HepG2 (cell line): ENCODE results near the gene PGGT1B. TPM values are rescaled to one million over a fixed set of nuclear protein-coding genes. Genes with fewer than 3 reads are reported as not detected.
A peak's percentile ranks its signal among the peaks of the same experiment; 100 is the strongest.

Experiments
- ARID2 ChIP-seq: sonication (generic); formaldehyde crosslinking; IDR thresholded peaks from 2 replicates; pipeline ENCODE4 v1.8.1; 2022; ENCODE audit warnings: mild to moderate bottlenecking, missing genetic modification reagents, borderline replicate concordance
- ATF7-NPFF ChIP-seq: sonication (generic); formaldehyde crosslinking; IDR thresholded peaks from 2 replicates; pipeline ENCODE4 v1.8.1; 2023; ENCODE audit warnings: mild to moderate bottlenecking, low read depth, missing genetic modification reagents, moderate library complexity
- CBX5 ChIP-seq: sonication (generic); formaldehyde crosslinking; IDR thresholded peaks from 2 replicates; pipeline ENCODE4 v1.4.0; 2020; ENCODE audit warnings: missing genetic modification reagents, borderline replicate concordance
- HES4 ChIP-seq: sonication (generic); formaldehyde crosslinking; IDR thresholded peaks from 2 replicates; pipeline ENCODE4 v1.9.0; 2021; ENCODE audit warnings: mild to moderate bottlenecking, missing genetic modification reagents, borderline replicate concordance
- MEF2D ChIP-seq: sonication (generic); formaldehyde crosslinking; IDR thresholded peaks from 2 replicates; pipeline ENCODE4 v1.5.1; 2020; ENCODE audit warnings: mild to moderate bottlenecking, missing genetic modification reagents
- NCOA2 ChIP-seq: sonication (generic); formaldehyde crosslinking; IDR thresholded peaks from 2 replicates; pipeline ENCODE4 v1.8.0; 2022; ENCODE audit warnings: inconsistent platforms
- RCOR2 ChIP-seq: IDR thresholded peaks from 2 replicates; pipeline ENCODE4 v1.6.1; 2016; ENCODE audit warnings: missing biosample characterization, missing genetic modification reagents
- RNF2 ChIP-seq: fragments of 450-650 bp; conservative IDR thresholded peaks from 2 replicates; pipeline ENCODE4 v1.6.1; 2016; ENCODE audit warnings: low read depth
- TBX2 ChIP-seq: sonication (generic); formaldehyde crosslinking; IDR thresholded peaks from 2 replicates; pipeline ENCODE4 v1.5.0; 2020; ENCODE audit warnings: missing genetic modification reagents, mild to moderate bottlenecking, borderline replicate concordance
- THYN1 ChIP-seq: sonication (generic); formaldehyde crosslinking; IDR thresholded peaks from 2 replicates; pipeline ENCODE4 v1.8.1; 2023; ENCODE audit warnings: low read depth, mild to moderate bottlenecking, moderate library complexity, missing genetic modification reagents, borderline replicate concordance
- U2AF2 ChIP-seq: fragments of 200-400 bp; formaldehyde crosslinking; IDR thresholded peaks from 2 replicates; pipeline ENCODE4 v1.6.1; 2017; ENCODE audit warnings: low read depth, mild to moderate bottlenecking, low read length
- ZFP37 ChIP-seq: sonication (generic); formaldehyde crosslinking; IDR thresholded peaks from 2 replicates; pipeline ENCODE4 v1.4.0; 2020; ENCODE audit warnings: missing genetic modification reagents, borderline replicate concordance
- ZFYVE20 ChIP-seq: sonication (generic); formaldehyde crosslinking; IDR thresholded peaks from 2 replicates; pipeline ENCODE4 v1.8.0; 2023; ENCODE audit warnings: low read depth, mild to moderate bottlenecking, moderate library complexity, missing genetic modification reagents, borderline replicate concordance
- ZNF367 ChIP-seq: sonication (generic); formaldehyde crosslinking; IDR thresholded peaks from 2 replicates; pipeline ENCODE4 v1.4.0; 2020; ENCODE audit warnings: missing genetic modification reagents, borderline replicate concordance
- ZNF543 ChIP-seq: sonication (generic); formaldehyde crosslinking; IDR thresholded peaks from 2 replicates; pipeline ENCODE4 v1.4.0; 2020; ENCODE audit warnings: mild to moderate bottlenecking, missing genetic modification reagents
- ZNF777 ChIP-seq: sonication (generic); formaldehyde crosslinking; IDR thresholded peaks from 2 replicates; pipeline ENCODE4 v1.4.0; 2020; ENCODE audit warnings: missing genetic modification reagents
- ZNF790 ChIP-seq: sonication (generic); formaldehyde crosslinking; IDR thresholded peaks from 2 replicates; pipeline ENCODE4 v1.8.0; 2022; ENCODE audit warnings: missing genetic modification reagents, mild to moderate bottlenecking, borderline replicate concordance
- ZNF839 ChIP-seq: sonication (generic); formaldehyde crosslinking; IDR thresholded peaks from 2 replicates; pipeline ENCODE4 v1.4.0; 2020; ENCODE audit warnings: missing genetic modification reagents, mild to moderate bottlenecking, borderline replicate concordance
- ZSCAN9 ChIP-seq: IDR thresholded peaks from 2 replicates; pipeline ENCODE4 v1.6.1; 2016; ENCODE audit warnings: borderline replicate concordance
- polyA plus RNA-seq, 8 experiments: library from polyadenylated mRNA; depleted of rRNA in 3 of 8; stranded (reverse) in 7 of 8; unstranded in 1 of 8; fragments of >200 nt; fragmentation: Illumina TruSeq in 4 of 8; extraction: Trizol in 4 of 8; gene quantifications; 2 replicates each; pipeline versions ENCODE4 v1.2.1 to v1.2.3, GENCODE V29; 2011 to 2016; ENCODE audit warnings: low read depth in 4 of 8, missing spikeins in 1 of 8, mixed read lengths in 1 of 8; ENCODE audit not compliant: insufficient read depth in 1 of 8
- total RNA-seq, 5 experiments: library from RNA; depleted of rRNA; stranded (reverse); fragments of >200 nt; fragmentation: Illumina TruSeq; extraction: Trizol; gene quantifications; 2 replicates each; pipeline ENCODE4 v1.2.3, GENCODE V29; 2016; ENCODE audit warnings: low read depth in 1 of 5
- TF ChIP-seq, protein P1 (sequence below): sonication (generic); formaldehyde crosslinking; conservative IDR thresholded peaks from 2 replicates; pipeline ENCODE4 v1.4.0; 2020; ENCODE audit warnings: mild to moderate bottlenecking, missing genetic modification reagents, moderate library complexity
- TF ChIP-seq, protein P2 (sequence below): sonication (generic); formaldehyde crosslinking; IDR thresholded peaks from 2 replicates; pipeline ENCODE4 v1.8.0; 2022; ENCODE audit warnings: mild to moderate bottlenecking, missing genetic modification reagents; ENCODE audit not compliant: insufficient replicate concordance
- TF ChIP-seq, protein P3 (sequence below): fragments of 450-650 bp; IDR thresholded peaks from 2 replicates; pipeline ENCODE4 v1.6.1; 2017

The PGGT1B gene
- total and polyA plus RNA-seq, 2 of the 13 experiments (the other 11 are each of a cell fraction or from before 2014, with no cell fraction given) = 2.4 to 42.7 TPM

DNA sequence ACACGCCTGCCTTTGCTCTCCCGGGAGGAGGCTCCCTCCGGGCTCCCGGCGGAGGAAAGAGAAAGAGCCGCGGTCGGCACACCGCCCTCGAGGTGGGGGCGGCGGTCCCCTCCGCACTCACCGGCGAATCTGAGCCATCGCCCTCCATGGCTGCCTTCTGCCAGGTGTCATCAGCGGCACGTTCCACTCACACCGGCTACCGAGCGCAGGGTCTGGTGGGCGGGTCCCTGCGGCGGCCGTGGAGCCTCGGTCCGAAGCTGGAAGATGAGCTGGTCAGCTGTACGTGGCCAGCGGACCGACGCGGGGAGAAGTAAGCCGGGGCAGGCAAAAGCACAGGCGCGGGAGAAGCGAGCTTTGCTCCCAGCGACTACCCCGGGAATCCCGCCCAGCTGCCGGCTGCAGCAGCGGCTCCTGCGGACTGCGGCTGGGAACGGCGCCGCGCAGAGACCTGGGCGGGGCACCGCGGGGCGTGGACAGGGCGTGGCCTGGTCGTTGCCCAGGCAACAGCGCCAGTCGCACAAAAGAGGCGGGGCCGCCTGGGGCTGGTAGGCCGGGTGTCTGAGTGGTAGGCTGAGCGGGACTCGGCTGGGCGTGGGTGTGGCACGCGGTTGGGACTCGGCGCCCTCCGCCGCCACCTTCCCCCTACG lies 93.1 kb downstream of the PGGT1B start, which contains the start of gene TRIM36 (continued):
- TF ChIP-seq ZNF790 = peak; percentile 65; the same call in 1 of the 2 replicates
- TF ChIP-seq HES4 (CRISPR knock-in tag) = peak; percentile 57; the same call in 1 of the 2 replicates
- peak; percentile 68; the same call in 1 of the 2 replicates for TF ChIP-seq ATF7-NPFF (CRISPR knock-in tag)
- peak; percentile 24; the same call in 1 of the 2 replicates for TF ChIP-seq CBX5 (CRISPR knock-in tag)
- TF ChIP-seq ZFYVE20 = no peak
- TF ChIP-seq MEF2D (CRISPR knock-in tag) = no peak
- TF ChIP-seq, protein P1, sequence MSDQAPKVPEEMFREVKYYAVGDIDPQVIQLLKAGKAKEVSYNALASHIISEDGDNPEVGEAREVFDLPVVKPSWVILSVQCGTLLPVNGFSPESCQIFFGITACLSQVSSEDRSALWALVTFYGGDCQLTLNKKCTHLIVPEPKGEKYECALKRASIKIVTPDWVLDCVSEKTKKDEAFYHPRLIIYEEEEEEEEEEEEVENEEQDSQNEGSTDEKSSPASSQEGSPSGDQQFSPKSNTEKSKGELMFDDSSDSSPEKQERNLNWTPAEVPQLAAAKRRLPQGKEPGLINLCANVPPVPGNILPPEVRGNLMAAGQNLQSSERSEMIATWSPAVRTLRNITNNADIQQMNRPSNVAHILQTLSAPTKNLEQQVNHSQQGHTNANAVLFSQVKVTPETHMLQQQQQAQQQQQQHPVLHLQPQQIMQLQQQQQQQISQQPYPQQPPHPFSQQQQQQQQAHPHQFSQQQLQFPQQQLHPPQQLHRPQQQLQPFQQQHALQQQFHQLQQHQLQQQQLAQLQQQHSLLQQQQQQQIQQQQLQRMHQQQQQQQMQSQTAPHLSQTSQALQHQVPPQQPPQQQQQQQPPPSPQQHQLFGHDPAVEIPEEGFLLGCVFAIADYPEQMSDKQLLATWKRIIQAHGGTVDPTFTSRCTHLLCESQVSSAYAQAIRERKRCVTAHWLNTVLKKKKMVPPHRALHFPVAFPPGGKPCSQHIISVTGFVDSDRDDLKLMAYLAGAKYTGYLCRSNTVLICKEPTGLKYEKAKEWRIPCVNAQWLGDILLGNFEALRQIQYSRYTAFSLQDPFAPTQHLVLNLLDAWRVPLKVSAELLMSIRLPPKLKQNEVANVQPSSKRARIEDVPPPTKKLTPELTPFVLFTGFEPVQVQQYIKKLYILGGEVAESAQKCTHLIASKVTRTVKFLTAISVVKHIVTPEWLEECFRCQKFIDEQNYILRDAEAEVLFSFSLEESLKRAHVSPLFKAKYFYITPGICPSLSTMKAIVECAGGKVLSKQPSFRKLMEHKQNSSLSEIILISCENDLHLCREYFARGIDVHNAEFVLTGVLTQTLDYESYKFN (CRISPR knock-in tag) = peak; percentile 36
- no peak for TF ChIP-seq RCOR2 (CRISPR knock-in tag)
- no peak for TF ChIP-seq THYN1 (CRISPR knock-in tag)
- TF ChIP-seq ARID2 (CRISPR knock-in tag) = peak; percentile 97; the same call in 1 of the 2 replicates
- peak; percentile 55; the same call in 1 of the 2 replicates for TF ChIP-seq ZNF839 (CRISPR knock-in tag)
- peak; percentile 91 for TF ChIP-seq TBX2
- TF ChIP-seq ZNF777 (CRISPR knock-in tag) = peak; percentile 88
- peak; percentile 12; the same call in 1 of the 2 replicates for TF ChIP-seq NCOA2
- TF ChIP-seq ZNF543 (CRISPR knock-in tag) = no peak
- TF ChIP-seq RNF2 = 0 out of 2 replicates have a peak, but pooled peaks have one; percentile 71
- TF ChIP-seq U2AF2 = 0 out of 2 replicates have a peak, but pooled peaks have one; percentile 49
- no peak; the same call in 1 of the 2 replicates for TF ChIP-seq ZFP37 (CRISPR knock-in tag)
- no peak for TF ChIP-seq ZSCAN9 (CRISPR knock-in tag)
- TF ChIP-seq, protein P2, sequence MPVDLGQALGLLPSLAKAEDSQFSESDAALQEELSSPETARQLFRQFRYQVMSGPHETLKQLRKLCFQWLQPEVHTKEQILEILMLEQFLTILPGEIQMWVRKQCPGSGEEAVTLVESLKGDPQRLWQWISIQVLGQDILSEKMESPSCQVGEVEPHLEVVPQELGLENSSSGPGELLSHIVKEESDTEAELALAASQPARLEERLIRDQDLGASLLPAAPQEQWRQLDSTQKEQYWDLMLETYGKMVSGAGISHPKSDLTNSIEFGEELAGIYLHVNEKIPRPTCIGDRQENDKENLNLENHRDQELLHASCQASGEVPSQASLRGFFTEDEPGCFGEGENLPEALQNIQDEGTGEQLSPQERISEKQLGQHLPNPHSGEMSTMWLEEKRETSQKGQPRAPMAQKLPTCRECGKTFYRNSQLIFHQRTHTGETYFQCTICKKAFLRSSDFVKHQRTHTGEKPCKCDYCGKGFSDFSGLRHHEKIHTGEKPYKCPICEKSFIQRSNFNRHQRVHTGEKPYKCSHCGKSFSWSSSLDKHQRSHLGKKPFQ (CRISPR knock-in tag) = no peak
- TF ChIP-seq, protein P3, sequence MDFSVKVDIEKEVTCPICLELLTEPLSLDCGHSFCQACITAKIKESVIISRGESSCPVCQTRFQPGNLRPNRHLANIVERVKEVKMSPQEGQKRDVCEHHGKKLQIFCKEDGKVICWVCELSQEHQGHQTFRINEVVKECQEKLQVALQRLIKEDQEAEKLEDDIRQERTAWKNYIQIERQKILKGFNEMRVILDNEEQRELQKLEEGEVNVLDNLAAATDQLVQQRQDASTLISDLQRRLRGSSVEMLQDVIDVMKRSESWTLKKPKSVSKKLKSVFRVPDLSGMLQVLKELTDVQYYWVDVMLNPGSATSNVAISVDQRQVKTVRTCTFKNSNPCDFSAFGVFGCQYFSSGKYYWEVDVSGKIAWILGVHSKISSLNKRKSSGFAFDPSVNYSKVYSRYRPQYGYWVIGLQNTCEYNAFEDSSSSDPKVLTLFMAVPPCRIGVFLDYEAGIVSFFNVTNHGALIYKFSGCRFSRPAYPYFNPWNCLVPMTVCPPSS = no peak
- TF ChIP-seq ZNF367 = peak; percentile 69; the same call in 1 of the 2 replicates
